ENCODE measurements around the gene NFIA.

The NFIA gene

GRCh38 chr1:61238359-61238665 lies 156.0 kb downstream of the NFIA start:
- no peak for DNase-seq (ENCODE audit: extremely low read depth in 1 of 2, low read depth in 1 of 2)

GRCh38 chr1:61240878-61241277 lies 158.5 kb downstream of the NFIA start:
- DNase-seq (ENCODE audit: extremely low read depth in 1 of 2, low read depth in 1 of 2), result no peak

- DNase-seq (ENCODE audit: extremely low read depth in 1 of 2, low read depth in 1 of 2), result no peak
These were observed 159.1 kb downstream of the NFIA start for GRCh38 chr1:61241411-61241838.

- DNase-seq (ENCODE audit: extremely low read depth in 1 of 2, low read depth in 1 of 2), result no peak
These were observed 159.6 kb downstream of the NFIA start for GRCh38 chr1:61241973-61242381.

- no peak for DNase-seq (ENCODE audit: extremely low read depth in 1 of 2, low read depth in 1 of 2)
These were observed 161.8 kb downstream of the NFIA start for GRCh38 chr1:61244114-61244513.

- DNase-seq (ENCODE audit: extremely low read depth in 1 of 2, low read depth in 1 of 2), result no peak
These were observed 163.5 kb downstream of the NFIA start for GRCh38 chr1:61245696-61246400.

- no peak for DNase-seq (ENCODE audit: extremely low read depth in 1 of 2, low read depth in 1 of 2)
These were observed 164.9 kb downstream of the NFIA start for GRCh38 chr1:61247051-61247825.

- DNase-seq (ENCODE audit: extremely low read depth in 1 of 2, low read depth in 1 of 2), result no peak
These were observed 165.8 kb downstream of the NFIA start for GRCh38 chr1:61247881-61248752.

- no peak for DNase-seq (ENCODE audit: extremely low read depth in 1 of 2, low read depth in 1 of 2)
These were observed 168.6 kb downstream of the NFIA start for GRCh38 chr1:61250933-61251332.

- DNase-seq (ENCODE audit: extremely low read depth in 1 of 2, low read depth in 1 of 2), result no peak
These were observed 170.8 kb downstream of the NFIA start for GRCh38 chr1:61253059-61253735.

- no peak for DNase-seq (ENCODE audit: extremely low read depth in 1 of 2, low read depth in 1 of 2)
These were observed 171.7 kb downstream of the NFIA start for GRCh38 chr1:61253912-61254633.

GRCh38 chr1:61254634-61255357 lies 172.4 kb downstream of the NFIA start:
- DNase-seq (ENCODE audit: extremely low read depth in 1 of 2, low read depth in 1 of 2), result no peak

GRCh38 chr1:61255358-61255703 lies 173.0 kb downstream of the NFIA start:
- no peak for DNase-seq (ENCODE audit: extremely low read depth in 1 of 2, low read depth in 1 of 2)

- no peak for DNase-seq (ENCODE audit: extremely low read depth in 1 of 2, low read depth in 1 of 2)
These were observed 177.2 kb downstream of the NFIA start for GRCh38 chr1:61259379-61260148.

- no peak for DNase-seq (ENCODE audit: extremely low read depth in 1 of 2, low read depth in 1 of 2)
These were observed 177.8 kb downstream of the NFIA start for GRCh38 chr1:61260171-61260570.

- no peak for DNase-seq (ENCODE audit: extremely low read depth in 1 of 2, low read depth in 1 of 2)
These were observed 179.2 kb downstream of the NFIA start for GRCh38 chr1:61261595-61261994.

GRCh38 chr1:61263905-61264824 lies 181.8 kb downstream of the NFIA start:
- DNase-seq (ENCODE audit: extremely low read depth in 1 of 2, low read depth in 1 of 2), result no peak

GRCh38 chr1:61264825-61265242 lies 182.5 kb downstream of the NFIA start:
- no peak for DNase-seq (ENCODE audit: extremely low read depth in 1 of 2, low read depth in 1 of 2)
